Measurements from ENCODE around the gene PLXDC2.

The PLXDC2 gene

GRCh38 chr10:20247891-20248708 lies 431.9 kb downstream of the PLXDC2 start:
- WGBS = 77% methylated on average over 5 of the region's 7 CpGs
- H3K36me3 ChIP-seq (ENCODE audit: insufficient read depth, low read length) = peaks cover 11% of the 10 kb centered on the region; the same call in 1 of the 2 replicates
- no peaks in the 10 kb centered on the region for H3K9me3 ChIP-seq (ENCODE audit: insufficient read depth, low read depth, low read length)
- H3K9ac ChIP-seq (ENCODE audit: low read depth, low read length) = no peak overlapping the region
- H3K27ac ChIP-seq (ENCODE audit: low read depth, low read length) = peak overlapping the region; percentile 45; the same call in 1 of the 2 replicates
- peaks cover 22% of the 10 kb centered on the region for H3K4me1 ChIP-seq (ENCODE audit: insufficient read depth, low read length)
- H3K27me3 ChIP-seq (ENCODE audit: insufficient read depth, low read length) = no peaks in the 10 kb centered on the region
- H3K4me3 ChIP-seq (ENCODE audit: low read length) = no peak overlapping the region

GRCh38 chr10:20254078-20254477 lies 437.8 kb downstream of the PLXDC2 start:
- H3K4me1 ChIP-seq (ENCODE audit: insufficient read depth, low read length) = peaks cover 18% of the 10 kb centered on the region
- no peaks in the 10 kb centered on the region for H3K36me3 ChIP-seq (ENCODE audit: insufficient read depth, low read length)
- H3K9me3 ChIP-seq (ENCODE audit: insufficient read depth, low read depth, low read length) = no peaks in the 10 kb centered on the region
- H3K27ac ChIP-seq (ENCODE audit: low read depth, low read length) = no peak overlapping the region
- no peak overlapping the region for H3K4me3 ChIP-seq (ENCODE audit: low read length)
- H3K27me3 ChIP-seq (ENCODE audit: insufficient read depth, low read length) = no peaks in the 10 kb centered on the region
- no peak overlapping the region for H3K9ac ChIP-seq (ENCODE audit: low read depth, low read length)
- WGBS = 97% methylated on average over 3 of the region's 3 CpGs

GRCh38 chr10:20254497-20254896 lies 438.3 kb downstream of the PLXDC2 start:
- no peak overlapping the region for H3K9ac ChIP-seq (ENCODE audit: low read depth, low read length)
- 100% methylated on average over 1 of the region's 1 CpG for WGBS
- H3K36me3 ChIP-seq (ENCODE audit: insufficient read depth, low read length) = no peaks in the 10 kb centered on the region
- H3K4me1 ChIP-seq (ENCODE audit: insufficient read depth, low read length) = peaks cover 23% of the 10 kb centered on the region
- H3K4me3 ChIP-seq (ENCODE audit: low read length) = no peak overlapping the region
- H3K27me3 ChIP-seq (ENCODE audit: insufficient read depth, low read length) = no peaks in the 10 kb centered on the region
- H3K9me3 ChIP-seq (ENCODE audit: insufficient read depth, low read depth, low read length) = no peaks in the 10 kb centered on the region
- H3K27ac ChIP-seq (ENCODE audit: low read depth, low read length) = no peak overlapping the region

- H3K9ac ChIP-seq (ENCODE audit: low read depth, low read length) = 0 out of 2 replicates have a peak overlapping the region, but pooled peaks have one; percentile 8
- no peaks in the 10 kb centered on the region for H3K36me3 ChIP-seq (ENCODE audit: insufficient read depth, low read length)
- H3K9me3 ChIP-seq (ENCODE audit: insufficient read depth, low read depth, low read length) = 0 out of 2 replicates have a peak, but pooled peaks cover 2% of the 10 kb centered on the region
- WGBS = 97% methylated on average over 2 of the region's 2 CpGs
- peaks cover 24% of the 10 kb centered on the region for H3K4me1 ChIP-seq (ENCODE audit: insufficient read depth, low read length)
- peak overlapping the region; percentile 63 for H3K27ac ChIP-seq (ENCODE audit: low read depth, low read length)
- H3K27me3 ChIP-seq (ENCODE audit: insufficient read depth, low read length) = no peaks in the 10 kb centered on the region
- H3K4me3 ChIP-seq (ENCODE audit: low read length) = 0 out of 2 replicates have a peak overlapping the region, but pooled peaks have one; percentile 5
Observed at GRCh38 chr10:20256969-20257368, 440.7 kb downstream of the PLXDC2 start.

- Histone ChIP-seq H3K9ac (ENCODE audit: low read depth, low read length) (0 out of 2 replicates have a peak overlapping the region, but pooled peaks have one; percentile 8), H3K9me3 (ENCODE audit: insufficient read depth, low read depth, low read length) (0 out of 2 replicates have a peak, but pooled peaks cover 3% of the 10 kb centered on the region), H3K4me3 (ENCODE audit: low read length) (0 out of 2 replicates have a peak overlapping the region, but pooled peaks have one; percentile 5), H3K27me3 (ENCODE audit: insufficient read depth, low read length) (no peaks in the 10 kb centered on the region), H3K27ac (ENCODE audit: low read depth, low read length) (peak overlapping the region; percentile 63), H3K4me1 (ENCODE audit: insufficient read depth, low read length) (peaks cover 24% of the 10 kb centered on the region), H3K36me3 (ENCODE audit: insufficient read depth, low read length) (no peaks in the 10 kb centered on the region)
- WGBS = 0% methylated on average over 1 of the region's 2 CpGs
Observed at GRCh38 chr10:20257422-20257821, 441.2 kb downstream of the PLXDC2 start.

GRCh38 chr10:20265146-20265545 lies 448.9 kb downstream of the PLXDC2 start:
- no peak overlapping the region for H3K4me3 ChIP-seq (ENCODE audit: low read length)
- H3K27ac ChIP-seq (ENCODE audit: low read depth, low read length) = no peak overlapping the region
- no peaks in the 10 kb centered on the region for H3K27me3 ChIP-seq (ENCODE audit: insufficient read depth, low read length)
- H3K36me3 ChIP-seq (ENCODE audit: insufficient read depth, low read length) = no peaks in the 10 kb centered on the region
- H3K9me3 ChIP-seq (ENCODE audit: insufficient read depth, low read depth, low read length) = peaks cover 9% of the 10 kb centered on the region; the same call in 1 of the 2 replicates
- WGBS = 94% methylated on average over 1 of the region's 1 CpG
- H3K9ac ChIP-seq (ENCODE audit: low read depth, low read length) = no peak overlapping the region
- H3K4me1 ChIP-seq (ENCODE audit: insufficient read depth, low read length) = no peaks in the 10 kb centered on the region

- no peak overlapping the region for H3K4me3 ChIP-seq (ENCODE audit: low read length)
Observed at GRCh38 chr10:20267734-20268133, 451.5 kb downstream of the PLXDC2 start.

GRCh38 chr10:20271490-20271889 lies 455.3 kb downstream of the PLXDC2 start:
- no peak overlapping the region for H3K27ac ChIP-seq (ENCODE audit: low read depth, low read length)
- H3K4me3 ChIP-seq (ENCODE audit: low read length) = no peak overlapping the region
- 100% methylated on average over 1 of the region's 2 CpGs for WGBS

More at GRCh38 chr10:20267734-20268133, 451.5 kb downstream of the PLXDC2 start:
- no peak overlapping the region for H3K9ac ChIP-seq (ENCODE audit: low read depth, low read length)
- no peaks in the 10 kb centered on the region for H3K27me3 ChIP-seq (ENCODE audit: insufficient read depth, low read length)
- no peaks in the 10 kb centered on the region for H3K36me3 ChIP-seq (ENCODE audit: insufficient read depth, low read length)
- H3K4me1 ChIP-seq (ENCODE audit: insufficient read depth, low read length) = peaks cover 13% of the 10 kb centered on the region; the same call in 1 of the 2 replicates
- no peak overlapping the region for H3K27ac ChIP-seq (ENCODE audit: low read depth, low read length)
- peaks cover 3% of the 10 kb centered on the region; the same call in 1 of the 2 replicates for H3K9me3 ChIP-seq (ENCODE audit: insufficient read depth, low read depth, low read length)

GRCh38 chr10:20272608-20273007 lies 456.4 kb downstream of the PLXDC2 start:
- 100% methylated on average over 1 of the region's 2 CpGs for WGBS
- Histone ChIP-seq H3K9me3 (ENCODE audit: insufficient read depth, low read depth, low read length) (no peaks in the 10 kb centered on the region), H3K27me3 (ENCODE audit: insufficient read depth, low read length) (no peaks in the 10 kb centered on the region), H3K27ac (ENCODE audit: low read depth, low read length) (peak overlapping the region; percentile 5; the same call in 1 of the 2 replicates), H3K4me1 (ENCODE audit: insufficient read depth, low read length) (peaks cover 22% of the 10 kb centered on the region; the same call in 1 of the 2 replicates), H3K4me3 (ENCODE audit: low read length) (no peak overlapping the region), H3K36me3 (ENCODE audit: insufficient read depth, low read length) (no peaks in the 10 kb centered on the region), H3K9ac (ENCODE audit: low read depth, low read length) (no peak overlapping the region)

More at GRCh38 chr10:20271490-20271889, 455.3 kb downstream of the PLXDC2 start:
- Histone ChIP-seq H3K9ac (ENCODE audit: low read depth, low read length) (no peak overlapping the region), H3K4me1 (ENCODE audit: insufficient read depth, low read length) (peaks cover 22% of the 10 kb centered on the region; the same call in 1 of the 2 replicates), H3K27me3 (ENCODE audit: insufficient read depth, low read length) (no peaks in the 10 kb centered on the region), H3K36me3 (ENCODE audit: insufficient read depth, low read length) (no peaks in the 10 kb centered on the region), H3K9me3 (ENCODE audit: insufficient read depth, low read depth, low read length) (no peaks in the 10 kb centered on the region)

GRCh38 chr10:20274571-20274970 lies 458.3 kb downstream of the PLXDC2 start:
- Histone ChIP-seq H3K27ac (ENCODE audit: low read depth, low read length) (no peak overlapping the region), H3K9me3 (ENCODE audit: insufficient read depth, low read depth, low read length) (no peaks in the 10 kb centered on the region), H3K4me3 (ENCODE audit: low read length) (no peak overlapping the region)

More at GRCh38 chr10:20274571-20274970, 458.3 kb downstream of the PLXDC2 start:
- peaks cover 2% of the 10 kb centered on the region for H3K36me3 ChIP-seq (ENCODE audit: insufficient read depth, low read length)
- H3K4me1 ChIP-seq (ENCODE audit: insufficient read depth, low read length) = peaks cover 22% of the 10 kb centered on the region; the same call in 1 of the 2 replicates
- WGBS = 90% methylated on average over 3 of the region's 3 CpGs
- H3K27me3 ChIP-seq (ENCODE audit: insufficient read depth, low read length) = no peaks in the 10 kb centered on the region
- no peak overlapping the region for H3K9ac ChIP-seq (ENCODE audit: low read depth, low read length)
